HG03460 (cell line): ENCODE data around the gene SLC6A3.
"Not testable (repeated sequence)": the region's sequence is repeated elsewhere in the genome, so short reads cannot be mapped to it uniquely, and the experiment has no call there.

ENCODE experiments used
- ATAC-seq: cut with Tn5 transposase; IDR thresholded peaks from one replicate; pipeline ENCODE4 v1.9.1; 2021; ENCODE audit not compliant: unreplicated experiment

The SLC6A3 gene

DNA sequence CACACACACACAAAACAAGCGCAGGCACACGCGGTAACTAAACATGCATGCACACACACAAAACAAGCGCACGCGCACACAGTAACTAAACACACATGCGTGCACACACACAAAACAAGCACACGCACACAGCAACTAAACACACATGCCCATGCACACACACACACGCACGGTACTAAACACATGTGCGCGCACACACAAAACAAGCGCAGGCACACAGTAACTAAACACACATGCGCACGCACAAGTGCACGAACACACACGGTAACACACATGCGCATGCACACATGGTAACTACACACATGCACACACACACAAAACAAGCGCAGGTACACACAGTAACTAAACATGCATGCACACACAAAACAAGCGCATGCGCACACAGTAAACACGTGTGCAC, 19.9 kb upstream of the SLC6A3 start:
- no peak for ATAC-seq

DNA sequence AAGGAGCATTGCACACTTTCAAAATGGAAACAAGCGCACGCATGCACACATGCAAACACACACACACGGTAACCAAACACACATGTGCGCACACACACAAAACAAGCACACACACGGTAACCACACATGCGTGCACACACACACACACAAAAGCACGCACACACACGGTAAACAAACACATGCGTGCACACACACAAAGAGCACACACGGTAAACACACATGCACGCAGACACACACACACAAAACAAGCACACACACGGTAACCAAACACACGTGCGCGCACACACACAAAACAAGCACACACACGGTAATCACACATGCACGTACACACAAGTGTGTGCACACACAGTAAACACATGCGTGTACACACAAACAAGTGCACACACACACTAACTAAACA, 19.3 kb upstream of the SLC6A3 start:
- ATAC-seq = no peak

DNA sequence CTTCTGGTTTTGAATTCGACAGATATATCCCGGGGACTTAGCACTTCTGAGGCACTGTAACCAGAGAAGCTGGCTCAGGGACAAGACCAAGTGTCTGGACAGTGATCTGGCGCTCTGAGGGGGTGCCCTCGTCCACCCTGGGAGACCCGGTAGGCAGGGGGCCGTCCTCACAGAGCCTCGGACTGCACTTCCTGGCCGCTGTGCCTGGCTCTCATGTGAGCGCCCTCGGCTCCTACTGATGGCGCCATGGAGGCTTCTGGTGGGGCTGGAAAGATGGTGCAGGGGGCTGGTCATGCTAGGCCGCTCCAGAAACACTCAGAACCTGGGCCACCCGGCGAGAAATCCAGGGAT, 18.8 kb upstream of the SLC6A3 start:
- ATAC-seq = no peak

DNA sequence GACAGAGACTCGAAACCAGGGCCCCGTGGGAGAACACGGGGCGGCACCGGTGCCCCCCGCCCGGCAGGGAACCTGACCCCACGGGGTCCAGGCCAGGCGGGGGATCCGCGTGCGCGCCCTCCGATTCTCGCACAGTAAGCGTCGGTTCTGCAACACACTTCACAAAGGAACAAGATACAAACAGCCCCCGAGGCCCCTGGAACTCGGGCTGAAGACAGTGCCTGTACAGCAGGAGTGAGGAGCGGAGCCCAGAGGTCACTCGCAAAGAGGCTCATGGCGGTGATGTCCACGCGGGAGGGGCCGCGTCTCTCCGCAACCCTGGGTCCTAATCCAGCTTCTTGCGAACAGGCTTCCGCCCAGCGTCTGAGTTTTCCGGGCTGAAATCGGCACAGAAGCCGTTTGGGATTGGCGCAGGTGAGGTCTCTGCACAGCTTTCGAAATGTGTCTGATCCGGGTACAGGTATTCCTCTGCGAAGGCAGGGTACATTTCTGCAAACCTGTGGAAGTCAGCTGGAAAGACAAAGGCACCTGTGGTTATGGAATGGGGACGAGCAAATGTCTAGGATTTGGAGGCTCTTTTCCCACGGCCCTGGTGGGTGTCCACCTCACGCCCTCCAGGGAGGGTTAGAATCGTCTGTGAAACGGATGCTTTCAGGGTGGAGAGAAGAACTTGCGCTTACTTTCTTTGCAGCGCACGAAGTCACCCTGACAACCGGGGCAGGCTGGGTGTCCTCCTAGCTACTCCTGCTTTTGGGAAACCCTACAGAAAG, 18.3 kb upstream of the SLC6A3 start:
- no peak for ATAC-seq

DNA sequence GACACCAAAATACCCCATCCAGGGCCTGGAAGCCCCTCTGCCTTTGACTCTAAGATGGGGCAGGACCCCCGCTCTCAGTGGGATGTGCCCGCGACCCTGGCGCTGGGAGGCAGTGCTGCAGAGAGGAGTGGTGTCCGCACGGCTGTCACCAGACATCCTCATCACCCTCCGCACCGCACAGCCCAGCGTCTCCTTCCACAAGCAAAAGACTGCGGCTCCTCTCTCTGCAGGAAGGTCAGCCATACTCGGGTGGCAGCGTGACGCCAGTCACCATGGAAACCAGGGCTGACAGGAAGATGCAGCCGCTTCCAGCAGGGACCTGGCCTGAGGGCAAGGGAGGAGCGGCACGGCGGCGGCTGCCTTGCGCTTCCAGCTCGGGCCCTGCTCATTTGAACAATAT, 17.1 kb upstream of the SLC6A3 start:
- ATAC-seq = no peak

DNA sequence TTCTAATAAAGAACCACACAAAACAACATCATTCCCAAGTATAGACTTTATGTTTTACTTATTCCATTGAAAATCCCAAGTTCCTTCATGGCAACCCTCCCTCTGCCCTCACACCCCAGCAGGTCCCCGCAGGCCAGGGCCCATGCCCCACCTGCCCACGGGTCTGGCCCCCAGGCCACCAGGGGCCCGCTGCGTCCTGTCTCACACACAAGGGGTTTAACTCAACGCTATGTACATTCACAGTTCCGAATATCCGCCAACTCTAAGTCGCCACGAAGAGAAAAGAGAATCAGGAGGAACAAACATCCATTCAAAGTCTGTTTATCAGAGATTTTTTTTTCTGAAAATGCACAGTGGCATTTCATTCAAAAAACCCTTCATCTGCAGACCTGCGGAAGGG, 16.2 kb upstream of the SLC6A3 start:
- no peak for ATAC-seq

DNA sequence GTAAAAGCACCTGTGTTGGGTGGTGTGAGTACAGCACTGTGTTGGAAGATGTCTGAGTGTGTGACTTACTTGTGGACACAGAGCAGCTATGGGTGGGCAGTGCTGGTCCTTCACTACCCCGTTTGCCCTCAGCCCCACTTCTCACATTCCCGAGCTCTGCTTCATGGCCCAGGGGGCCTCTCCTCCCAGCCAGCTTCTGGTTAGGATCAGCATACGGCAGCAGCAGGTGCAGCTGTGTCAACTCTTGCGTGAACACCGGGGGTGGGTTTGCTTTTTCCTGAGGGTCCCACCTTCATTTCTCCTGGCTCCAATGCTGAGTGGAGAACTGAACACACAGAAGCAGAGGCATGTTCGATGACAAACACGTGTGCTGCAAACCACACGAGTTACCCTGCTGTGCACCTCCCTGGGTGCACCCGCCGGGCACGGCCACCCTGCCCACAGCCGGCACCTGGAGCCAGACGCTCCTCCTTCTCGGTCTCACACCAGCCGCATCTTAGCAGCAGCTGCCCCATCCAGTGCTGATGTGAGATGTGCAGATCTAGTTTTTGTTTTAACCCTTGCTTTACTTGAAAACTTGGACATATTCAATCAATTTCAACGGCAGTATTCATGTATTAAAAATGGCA, 14.9 kb upstream of the SLC6A3 start:
- no peak for ATAC-seq

DNA sequence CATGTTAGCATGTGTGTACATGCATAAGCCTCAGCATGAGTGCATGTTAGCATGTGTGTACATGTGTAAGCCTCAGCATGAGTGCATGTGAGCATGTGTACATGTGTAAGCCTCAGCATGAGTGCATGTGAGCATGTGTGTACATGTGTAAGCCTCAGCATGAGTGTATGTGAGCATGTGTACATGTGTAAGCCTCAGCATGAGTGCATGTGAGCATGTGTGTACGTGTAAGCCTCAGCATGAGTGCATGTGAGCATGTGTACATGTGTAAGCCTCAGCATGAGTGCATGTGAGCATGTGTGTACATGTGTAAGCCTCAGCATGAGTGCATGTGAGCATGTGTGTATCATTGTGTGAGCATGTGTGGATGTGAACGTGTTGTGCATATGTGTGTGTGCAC, 14.2 kb upstream of the SLC6A3 start:
- not testable (repeated sequence) for ATAC-seq

DNA sequence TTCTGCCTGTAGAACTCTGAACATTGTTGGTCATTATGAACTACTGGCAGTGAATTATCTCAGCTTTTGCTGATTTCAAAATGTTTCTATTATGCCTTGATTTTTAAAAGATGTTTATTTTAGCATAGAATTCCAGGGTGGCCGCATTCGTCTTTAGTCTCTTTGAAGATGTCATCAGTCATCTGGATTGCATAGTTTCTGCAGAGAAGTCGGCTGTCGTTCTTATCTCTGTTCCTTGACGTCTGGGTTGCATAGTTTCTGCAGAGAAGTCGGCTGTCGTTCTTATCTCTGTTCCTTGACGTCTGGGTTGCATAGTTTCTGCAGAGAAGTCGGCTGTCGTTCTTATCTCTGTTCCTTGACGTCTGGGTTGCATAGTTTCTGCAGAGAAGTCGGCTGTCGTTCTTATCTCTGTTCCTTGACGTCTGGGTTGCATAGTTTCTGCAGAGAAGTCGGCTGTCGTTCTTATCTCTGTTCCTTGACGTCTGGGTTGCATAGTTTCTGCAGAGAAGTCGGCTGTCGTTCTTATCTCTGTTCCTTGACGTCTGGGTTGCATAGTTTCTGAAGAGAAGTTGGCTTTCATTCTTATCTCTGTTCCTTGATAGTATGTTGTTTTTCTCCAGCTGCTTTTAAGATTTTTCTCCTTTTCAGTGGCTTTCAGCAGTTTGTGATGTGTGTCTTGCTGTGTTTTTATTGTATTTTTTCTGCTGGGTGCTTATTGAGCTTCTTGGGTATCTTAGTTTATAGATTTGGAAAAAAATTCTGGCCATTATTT, 11.1 kb upstream of the SLC6A3 start:
- not testable (repeated sequence) for ATAC-seq

DNA sequence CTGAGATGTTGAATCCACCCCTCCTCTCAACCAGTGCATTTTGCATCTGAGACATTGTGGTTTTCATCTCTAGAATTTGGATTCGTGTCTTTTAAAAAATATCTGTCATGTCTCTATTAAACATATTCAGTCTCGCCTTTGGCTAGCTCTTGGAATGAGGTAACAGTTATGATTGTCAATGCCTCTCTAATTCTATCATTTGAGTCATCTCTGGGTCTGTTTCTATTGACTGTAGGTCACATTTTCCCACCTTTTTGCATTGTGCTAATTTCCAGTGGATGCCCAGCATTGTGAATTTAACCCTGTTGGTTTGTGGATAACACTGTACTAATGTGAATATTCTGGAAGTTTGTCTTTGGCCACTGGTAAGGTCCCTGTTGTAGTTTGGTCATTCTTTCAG, 8.4 kb upstream of the SLC6A3 start:
- ATAC-seq = no peak

DNA sequence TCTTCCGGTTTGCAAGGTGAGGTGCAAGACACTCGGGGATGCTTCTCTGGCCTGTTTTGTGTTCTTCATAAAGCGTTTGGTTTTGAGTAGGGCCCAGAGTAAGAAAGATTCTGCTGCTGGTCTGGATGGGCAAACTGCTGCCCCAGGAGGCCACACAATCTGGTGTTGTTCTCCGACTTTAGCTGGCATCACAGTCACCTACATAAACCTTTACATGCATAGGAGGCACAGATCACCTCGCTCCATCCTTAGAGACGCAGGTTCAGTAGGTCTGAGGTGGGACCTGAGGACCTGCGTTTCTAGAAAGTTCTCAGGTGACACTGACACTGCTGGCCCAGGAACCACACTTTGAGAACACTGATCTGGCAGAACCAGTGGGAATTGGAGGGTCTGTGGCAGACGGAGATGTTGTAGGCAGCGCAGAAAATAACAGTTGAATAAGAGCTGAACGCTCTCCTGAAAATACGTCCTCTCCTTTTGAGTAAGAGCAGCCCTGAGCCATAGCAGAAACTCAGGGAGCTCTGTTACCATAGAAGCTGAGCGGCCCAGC, 3.9 kb upstream of the SLC6A3 start:
- no peak for ATAC-seq

DNA sequence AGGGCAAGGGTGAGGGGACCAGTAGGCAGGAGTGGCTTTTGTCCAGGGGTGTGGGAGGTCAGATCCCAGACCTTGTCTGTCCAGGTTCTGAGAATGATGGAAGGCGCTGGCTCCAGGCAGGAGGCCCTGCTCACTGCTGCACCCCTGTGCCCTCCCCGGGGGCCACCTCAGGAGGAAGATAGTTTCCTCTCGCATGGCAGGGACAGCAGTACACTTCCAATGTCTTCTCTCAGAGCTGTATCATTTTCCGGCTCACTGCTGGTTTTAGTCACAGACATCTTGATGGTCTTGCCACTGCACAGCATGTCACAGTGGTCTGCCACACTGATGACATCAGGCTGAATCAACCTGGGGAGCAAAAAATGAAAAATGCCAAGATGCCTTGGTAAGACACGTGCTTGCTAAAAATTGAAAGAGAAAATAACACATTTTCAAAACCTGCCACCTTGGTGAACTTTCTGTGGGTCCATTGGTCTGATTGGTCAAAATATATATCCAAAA, 3.3 kb upstream of the SLC6A3 start:
- ATAC-seq = no peak

DNA sequence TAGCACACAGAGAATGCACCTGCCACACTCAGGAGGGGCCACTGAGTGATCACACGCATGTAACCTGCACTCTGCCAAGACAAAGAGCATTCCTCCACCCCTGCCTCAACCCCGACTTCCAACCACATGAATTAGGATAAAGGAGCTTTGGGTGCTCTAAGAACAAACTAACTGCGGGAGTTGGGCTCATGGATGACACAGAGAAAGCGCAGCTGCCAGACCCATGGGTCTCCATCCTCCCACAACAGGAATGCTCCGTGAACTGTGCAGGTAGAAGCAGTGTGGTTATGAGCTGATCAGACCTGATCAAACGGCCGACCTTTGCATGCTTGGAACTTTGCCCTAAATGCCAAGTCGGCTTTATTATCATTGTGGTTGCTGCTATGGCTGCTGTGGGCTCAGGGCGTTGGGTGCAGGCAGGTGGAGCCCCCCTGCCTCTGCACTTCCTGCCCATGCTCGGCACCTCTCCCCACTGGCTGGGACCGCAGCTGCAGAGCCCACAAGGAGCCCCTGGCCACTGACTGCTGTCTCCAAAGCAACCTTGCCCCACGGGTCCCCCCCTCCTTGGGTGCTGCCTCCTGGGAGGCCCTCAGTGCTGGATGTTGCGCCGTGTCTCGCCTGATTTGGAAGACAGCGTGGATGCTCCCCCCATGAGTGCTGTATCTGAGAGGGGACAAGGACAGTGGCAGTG, 2.6 kb upstream of the SLC6A3 start:
- no peak for ATAC-seq

DNA sequence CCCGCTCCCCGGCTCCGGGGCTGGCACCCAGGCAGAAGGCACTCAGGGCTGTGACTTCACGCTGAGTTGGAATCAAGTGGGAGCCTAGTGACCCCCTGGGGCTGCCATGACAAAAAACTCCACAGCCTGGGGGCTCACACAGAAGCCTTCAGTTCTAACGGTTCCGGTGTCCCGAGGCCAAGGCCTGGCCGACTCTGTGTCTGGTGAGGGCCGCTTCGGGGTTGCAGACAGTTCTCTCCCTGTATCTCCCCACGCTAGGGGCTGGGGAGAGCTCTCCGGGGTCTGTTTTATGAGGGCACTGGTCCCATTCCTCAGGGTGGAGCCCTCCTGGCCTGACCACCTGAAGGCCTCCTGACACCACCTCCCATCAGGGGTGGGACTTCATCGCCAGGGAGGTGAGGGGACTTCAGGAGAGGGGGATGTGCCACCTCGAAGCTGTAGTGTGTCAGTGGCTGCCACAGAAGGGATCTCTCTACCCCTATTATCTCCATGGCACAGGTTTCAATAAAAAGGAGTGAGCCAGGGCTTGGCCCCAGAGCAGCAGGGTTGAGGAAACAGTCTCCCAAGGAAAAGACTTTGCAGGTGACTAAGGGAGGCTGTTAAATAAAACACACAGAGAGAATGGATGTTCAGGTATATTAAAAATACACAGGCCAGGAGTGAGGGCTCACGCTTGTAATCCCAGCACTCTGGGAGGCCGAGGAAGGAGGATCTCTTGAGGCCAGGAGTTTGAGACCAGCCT, 1.5 kb upstream of the SLC6A3 start:
- ATAC-seq = no peak

DNA sequence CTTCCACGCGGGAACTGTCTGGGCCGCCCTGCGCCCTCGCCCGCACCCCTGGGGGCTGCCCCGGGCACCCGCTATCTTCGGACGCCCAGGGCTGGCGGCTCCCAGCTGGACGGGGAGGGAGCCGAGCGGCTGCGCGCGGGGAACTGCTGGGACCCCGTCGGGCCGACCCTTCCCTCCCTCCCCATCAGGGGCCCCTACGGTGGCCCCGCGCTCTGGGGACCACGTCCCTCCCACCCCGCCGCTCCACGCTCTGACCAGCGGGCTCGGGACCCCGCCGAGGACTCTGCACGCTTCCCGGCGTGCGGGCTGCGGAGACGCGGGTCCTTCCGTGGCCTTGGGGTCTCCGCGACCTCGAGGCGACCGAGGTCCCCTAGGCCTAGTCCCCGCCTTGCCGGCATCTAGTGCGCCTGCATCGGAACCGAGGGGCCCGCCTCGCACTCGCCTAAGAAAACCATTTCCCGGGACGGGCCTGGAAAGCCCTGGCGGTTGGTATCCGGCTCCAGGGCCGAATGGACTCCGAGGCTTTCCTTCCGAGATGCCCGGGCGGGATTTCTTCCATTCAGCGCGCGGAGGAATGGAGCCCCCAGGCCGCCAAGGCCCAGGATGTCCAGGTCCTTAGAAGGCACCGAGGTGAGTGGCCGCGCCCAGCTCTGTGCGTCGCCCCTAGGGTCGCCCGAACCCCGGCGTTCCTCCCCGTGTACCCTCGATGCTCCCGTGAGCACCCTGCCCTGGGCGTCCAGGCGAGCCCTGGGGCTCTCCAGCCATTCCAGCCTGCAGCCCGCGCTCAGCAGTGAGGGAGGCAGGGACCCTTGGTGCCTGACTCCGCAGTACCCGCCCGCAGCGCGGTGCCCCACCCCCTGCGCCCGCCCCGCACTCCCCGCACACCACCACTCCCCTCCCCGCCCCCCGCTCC, 705 bp upstream of the SLC6A3 start:
- no peak for ATAC-seq

DNA sequence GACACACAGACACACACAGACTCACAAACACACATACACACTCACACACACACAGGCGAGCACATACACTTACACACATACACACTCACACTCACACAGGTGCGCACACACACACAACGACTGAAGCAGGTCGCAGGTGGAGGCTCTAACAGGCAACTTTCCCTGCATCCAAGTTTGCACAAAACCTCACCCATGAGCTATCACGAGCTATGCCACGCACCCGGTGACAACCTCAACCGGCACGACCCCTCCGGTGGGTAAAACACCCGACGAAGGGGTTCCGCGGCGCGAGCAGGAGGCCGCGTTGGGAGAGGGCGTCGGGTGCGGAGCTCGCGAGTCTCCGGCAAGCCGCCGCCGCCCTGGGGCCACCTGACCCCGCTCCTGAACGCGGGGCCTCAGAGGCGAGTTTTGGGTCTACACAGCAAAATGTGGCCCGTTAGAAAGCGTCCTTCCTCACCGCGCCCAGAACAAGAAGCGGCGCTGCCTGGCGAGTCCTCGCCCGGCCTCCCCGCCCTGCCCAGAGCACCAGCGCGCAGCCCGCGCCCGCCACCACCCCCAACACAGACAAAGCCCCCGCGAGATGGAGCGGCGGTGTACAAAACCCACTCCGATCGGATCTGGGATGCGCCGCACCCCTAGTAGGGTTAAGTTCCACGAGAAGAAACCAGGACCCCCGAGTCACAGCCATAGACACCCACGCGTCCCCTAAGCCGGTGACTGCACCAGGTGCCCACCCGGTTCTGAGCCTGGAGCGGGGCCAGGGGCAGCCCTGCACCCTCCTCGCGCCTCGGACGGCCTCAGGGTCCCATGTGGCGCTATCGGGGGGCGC, 665 bp downstream of the SLC6A3 start:
- ATAC-seq = no peak

DNA sequence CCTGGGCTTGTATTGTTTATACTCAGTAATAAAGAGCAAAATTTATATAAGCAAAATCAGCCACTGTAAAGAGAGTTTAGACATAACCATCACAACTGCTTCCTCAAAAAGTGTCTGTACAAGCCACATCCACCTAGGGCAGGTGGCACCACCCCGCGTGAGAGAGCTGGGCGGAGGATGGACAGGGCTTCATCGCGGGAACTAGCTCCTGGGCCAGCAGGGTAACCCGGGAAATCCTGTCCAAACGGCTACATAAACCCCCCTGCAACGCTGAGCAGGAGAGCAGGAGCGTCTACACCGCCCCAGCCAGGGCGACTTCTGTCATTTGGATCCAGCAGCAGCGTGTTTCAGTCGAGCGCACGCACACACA, 1.3 kb downstream of the SLC6A3 start:
- ATAC-seq = no peak

DNA sequence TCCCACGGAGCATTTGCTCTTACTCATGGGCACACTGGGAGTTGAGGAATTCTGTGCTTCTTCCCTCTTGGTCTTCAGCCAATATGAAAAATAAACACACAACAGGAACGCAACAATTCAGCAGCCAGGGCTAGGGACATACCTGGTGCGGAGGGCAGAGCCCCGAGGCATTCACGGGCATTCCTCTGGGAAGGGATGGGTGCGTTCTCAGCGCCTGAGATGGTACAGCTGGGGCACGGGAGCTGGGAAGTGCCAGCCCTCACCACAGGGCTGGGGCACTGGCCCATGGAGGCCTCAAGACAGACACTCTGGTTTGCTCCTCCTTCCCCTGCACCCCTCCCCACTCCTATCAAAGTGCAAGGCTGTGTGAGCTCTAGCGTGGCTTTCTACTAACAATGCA, 2.1 kb downstream of the SLC6A3 start:
- no peak for ATAC-seq
